Right renal cortex interstitium (tissue), 3 donors: Measurements from ENCODE around the gene KRT20. TPM values are rescaled to one million over a fixed set of nuclear protein-coding genes. Genes with fewer than 3 reads are reported as not detected.
A peak's percentile ranks its signal among the peaks of the same experiment; 100 is the strongest.
"Not testable (repeated sequence)": the region's sequence is repeated elsewhere in the genome, so short reads cannot be mapped to it uniquely, and the experiment has no call there.

Experiments used
- DNase-seq, 3 donors: peaks; one replicate each; pipeline ENCODE4 v3.0.0-alpha.2; 2013; ENCODE audit warnings: low read depth in 3 of 3, low spot score in 2 of 3
- polyA plus RNA-seq, 3 donors: library from polyadenylated mRNA; unstranded; fragments of 120-200 nt; gene quantifications; one replicate each; pipeline ENCODE4 v1.2.1, GENCODE V29; 2013; ENCODE audit not compliant: insufficient read length in 3 of 3

KRT20 gene
- polyA plus RNA-seq: under 1 TPM in 2 of 3 donors, not detected in 1; 0.17 to 0.37 TPM

GRCh38 chr17:40884708-40885512 is at the start of gene KRT20:
TSS of gene KRT20 (minus strand) at chr17:40885242. CDS start at chr17:40885185, 57 bp downstream.
- no peak for DNase-seq

GRCh38 chr17:40932608-40933007 is 47.6 kb upstream of the KRT20 start:
- DNase-seq: no peak

GRCh38 chr17:40931311-40931710 is 46.3 kb upstream of the KRT20 start:
- DNase-seq: no peak

- no peak for DNase-seq
Measured at GRCh38 chr17:40926341-40926740, 41.3 kb upstream of the KRT20 start.

GRCh38 chr17:40922239-40922638 is 37.2 kb upstream of the KRT20 start:
- no peak for DNase-seq

GRCh38 chr17:40921026-40921425 is 36.0 kb upstream of the KRT20 start:
- no peak for DNase-seq

GRCh38 chr17:40917116-40917515 is 32.1 kb upstream of the KRT20 start:
- not testable (repeated sequence) for DNase-seq

GRCh38 chr17:40916366-40916765 is 31.3 kb upstream of the KRT20 start:
- DNase-seq: no peak

- DNase-seq: no peak
Measured at GRCh38 chr17:40915721-40916256, 30.7 kb upstream of the KRT20 start.

- no peak for DNase-seq
Measured at GRCh38 chr17:40915199-40915661, 30.2 kb upstream of the KRT20 start.

GRCh38 chr17:40914075-40914855 is 29.2 kb upstream of the KRT20 start:
- no peak for DNase-seq

GRCh38 chr17:40912486-40913210 is 27.6 kb upstream of the KRT20 start:
- no peak for DNase-seq

GRCh38 chr17:40910441-40910841 is 25.4 kb upstream of the KRT20 start:
- DNase-seq: no peak

GRCh38 chr17:40909755-40910154 is 24.7 kb upstream of the KRT20 start:
- no peak for DNase-seq

GRCh38 chr17:40909351-40909750 is 24.3 kb upstream of the KRT20 start:
- peak; percentile 43 to 63 (median 55) for DNase-seq

- DNase-seq: no peak
Measured at GRCh38 chr17:40906613-40907012, 21.6 kb upstream of the KRT20 start.

- DNase-seq: no peak
Measured at GRCh38 chr17:40905370-40905769, 20.3 kb upstream of the KRT20 start.

- no peak for DNase-seq
Measured at GRCh38 chr17:40903129-40903847, 18.2 kb upstream of the KRT20 start.

- no peak for DNase-seq
Measured at GRCh38 chr17:40902498-40902897, 17.5 kb upstream of the KRT20 start.

GRCh38 chr17:40901981-40902474 is 17.0 kb upstream of the KRT20 start:
- no peak for DNase-seq
